Ecto neural progenitor cell (in vitro differentiated cells): Measurements from ENCODE around the gene CMTM8.
A peak's percentile ranks its signal among the peaks of the same experiment; 100 is the strongest.

Source experiments
- DNase-seq: peaks from one replicate; pipeline ENCODE4 v3.0.0-alpha.2; 2018; ENCODE audit warnings: low spot score

CMTM8 gene

GRCh38 chr3:32229565-32229964, 8.9 kb upstream of the CMTM8 start:
- DNase-seq: peak; percentile 20

GRCh38 chr3:32236377-32236776, 2.1 kb upstream of the CMTM8 start:
- no peak for DNase-seq

- peak; percentile 61 for DNase-seq
Measured at GRCh38 chr3:32237670-32238452, 619 bp upstream of the CMTM8 start.

- peak; percentile 41 for DNase-seq
Measured at GRCh38 chr3:32239307-32240158, 1.1 kb downstream of the CMTM8 start.

GRCh38 chr3:32240159-32240545, 1.7 kb downstream of the CMTM8 start:
- DNase-seq: peak; percentile 47

- DNase-seq: peak; percentile 1
Measured at GRCh38 chr3:32241100-32241499, 2.6 kb downstream of the CMTM8 start.

- peak; percentile 6 for DNase-seq
Measured at GRCh38 chr3:32243519-32243918, 5.0 kb downstream of the CMTM8 start.

GRCh38 chr3:32245200-32245599, 6.7 kb downstream of the CMTM8 start:
- DNase-seq: peak; percentile 11

- peak; percentile 17 for DNase-seq
Measured at GRCh38 chr3:32246079-32246675, 7.7 kb downstream of the CMTM8 start.

- DNase-seq: peak; percentile 2
Measured at GRCh38 chr3:32249184-32249782, 10.8 kb downstream of the CMTM8 start.

GRCh38 chr3:32254268-32254667, 15.8 kb downstream of the CMTM8 start:
- no peak for DNase-seq

- DNase-seq: no peak
Measured at GRCh38 chr3:32255345-32255744, 16.9 kb downstream of the CMTM8 start.

GRCh38 chr3:32256206-32256605, 17.7 kb downstream of the CMTM8 start:
- no peak for DNase-seq

GRCh38 chr3:32257042-32257441, 18.6 kb downstream of the CMTM8 start:
- no peak for DNase-seq

GRCh38 chr3:32257641-32258438, 19.4 kb downstream of the CMTM8 start:
- DNase-seq: no peak

- no peak for DNase-seq
Measured at GRCh38 chr3:32258869-32259268, 20.4 kb downstream of the CMTM8 start.

- DNase-seq: no peak
Measured at GRCh38 chr3:32261545-32261944, 23.1 kb downstream of the CMTM8 start.

- DNase-seq: no peak
Measured at GRCh38 chr3:32262201-32262600, 23.7 kb downstream of the CMTM8 start.

- DNase-seq: no peak
Measured at GRCh38 chr3:32274306-32274705, 35.8 kb downstream of the CMTM8 start.

- no peak for DNase-seq
Measured at GRCh38 chr3:32275506-32275905, 37.0 kb downstream of the CMTM8 start.

GRCh38 chr3:32276279-32276841, 37.9 kb downstream of the CMTM8 start:
- DNase-seq: no peak
